Measurements from ENCODE around the gene FBXO42.

GRCh38 chr1:16236511-16237342, 115.6 kb downstream of the FBXO42 start, which contains the start of gene CPLANE2:
- TF ChIP-seq POLR2A (IDR thresholded peaks at IDR 0.05; ENCODE audit: low read depth, low read length) (peak; percentile 36; the same call in 1 of the 2 replicates), CTCF (conservative IDR thresholded peaks at IDR 0.05; ENCODE audit: low read depth, low read length) (0 out of 2 replicates have a peak, but pooled peaks have one; percentile 15)

Measured in IMR-90 (cell line).